GM18951 (cell line): Measurements from ENCODE around the gene CTBP1.

Experiments used
- POLR2A ChIP-seq: IDR thresholded peaks from 4 replicates; pipeline ENCODE4 v1.6.1; 2011; ENCODE audit warnings: mild to moderate bottlenecking; ENCODE audit not compliant: insufficient read length, insufficient read depth; ENCODE audit errors: extremely low read depth
- in situ Hi-C: fragments of 300-500 bp; cut with MboI; formaldehyde crosslinking; loops from one replicate; pipeline ENCODE4 v1.12.0; 2022; ENCODE audit warnings: low sequenced_read_pairs, mixed read lengths, inconsistent platforms; ENCODE audit not compliant: unreplicated experiment

Gene CTBP1

GRCh38 chr4:1225272-1226143 is 23.4 kb downstream of the CTBP1 start:
- in situ Hi-C loops, result no loop called here

GRCh38 chr4:1223841-1224809 is 24.8 kb downstream of the CTBP1 start:
- no peak for TF ChIP-seq POLR2A
- in situ Hi-C loops, result no loop called here

More at GRCh38 chr4:1225272-1226143, 23.4 kb downstream of the CTBP1 start:
- TF ChIP-seq POLR2A, result no peak

- no peak for TF ChIP-seq POLR2A
- in situ Hi-C loops, result no loop called here
These were observed 25.8 kb downstream of the CTBP1 start for GRCh38 chr4:1222938-1223690.

- no peak for TF ChIP-seq POLR2A
- in situ Hi-C loops, result no loop called here
These were observed 26.7 kb downstream of the CTBP1 start for GRCh38 chr4:1222036-1222789.

GRCh38 chr4:1221155-1221870 is 27.6 kb downstream of the CTBP1 start:
- no peak for TF ChIP-seq POLR2A
- in situ Hi-C loops, result no loop called here

- in situ Hi-C loops, result no loop called here
- no peak for TF ChIP-seq POLR2A
These were observed 28.4 kb downstream of the CTBP1 start for GRCh38 chr4:1220566-1220965.

- no peak for TF ChIP-seq POLR2A
- in situ Hi-C loops, result no loop called here
These were observed 29.4 kb downstream of the CTBP1 start for GRCh38 chr4:1219566-1219950.

GRCh38 chr4:1218634-1219565 is 30.0 kb downstream of the CTBP1 start:
- TF ChIP-seq POLR2A, result no peak
- in situ Hi-C loops, result no loop called here

GRCh38 chr4:1217366-1217765 is 31.6 kb downstream of the CTBP1 start:
- TF ChIP-seq POLR2A, result no peak
- in situ Hi-C loops, result no loop called here

GRCh38 chr4:1216869-1217294 is 32.0 kb downstream of the CTBP1 start:
- no peak for TF ChIP-seq POLR2A
- in situ Hi-C loops, result no loop called here
